Nephron progenitor cell (in vitro differentiated cells): ENCODE data around the gene RXFP1.

Experiments
- DNase-seq: peaks from one replicate; pipeline ENCODE4 v3.0.0; 2021
- H3K27ac Mint-ChIP-seq: 2 replicates; pipeline ENCODE4 v1.8.0; 2021; ENCODE audit warnings: mild to moderate bottlenecking, moderate library complexity, mixed read lengths
- H3K27me3 Mint-ChIP-seq: 2 replicates; pipeline ENCODE4 v1.8.0; 2021; ENCODE audit warnings: mild to moderate bottlenecking, low read depth, mixed read lengths; ENCODE audit not compliant: poor library complexity
- H3K36me3 Mint-ChIP-seq: 2 replicates; pipeline ENCODE4 v1.8.0; 2021; ENCODE audit warnings: low read depth, mixed read lengths
- H3K4me1 Mint-ChIP-seq: 2 replicates; pipeline ENCODE4 v1.8.0; 2021; ENCODE audit warnings: mixed read lengths
- H3K4me3 Mint-ChIP-seq: 2 replicates; pipeline ENCODE4 v1.8.0; 2021; ENCODE audit warnings: mild to moderate bottlenecking, moderate library complexity, mixed read lengths
- H3K9me3 Mint-ChIP-seq: 2 replicates; pipeline ENCODE4 v1.8.0; 2021; ENCODE audit warnings: mild to moderate bottlenecking, moderate library complexity, mixed read lengths
- CTCF ChIP-seq: fragments of 200-600 bp; sonication (generic); IDR thresholded peaks from 2 replicates; pipeline ENCODE4 v1.5.0; 2021; ENCODE audit warnings: antibody characterized with exemption

Gene RXFP1

GRCh38 chr4:158664806-158665205 is 143.1 kb downstream of the RXFP1 start:
- H3K9me3 Mint-ChIP-seq = peaks cover 10% of the 10 kb centered on the region
- H3K4me1 Mint-ChIP-seq = peaks cover 28% of the 10 kb centered on the region
- H3K27ac Mint-ChIP-seq = no peak overlapping the region
- TF ChIP-seq CTCF = no peak
- H3K27me3 Mint-ChIP-seq = no peaks in the 10 kb centered on the region
- H3K4me3 Mint-ChIP-seq = no peak overlapping the region
- peaks cover 51% of the 10 kb centered on the region for H3K36me3 Mint-ChIP-seq
- no peak for DNase-seq

- Mint-ChIP-seq H3K36me3 (peaks cover 51% of the 10 kb centered on the region), H3K27ac (no peak overlapping the region), H3K27me3 (no peaks in the 10 kb centered on the region), H3K9me3 (peaks cover 10% of the 10 kb centered on the region), H3K4me3 (no peak overlapping the region), H3K4me1 (peaks cover 39% of the 10 kb centered on the region)
- TF ChIP-seq CTCF = no peak
- DNase-seq = no peak
These were observed 145.2 kb downstream of the RXFP1 start for GRCh38 chr4:158666892-158667291.

GRCh38 chr4:158667651-158668198 is 146.0 kb downstream of the RXFP1 start:
- Mint-ChIP-seq H3K36me3 (peaks cover 51% of the 10 kb centered on the region), H3K4me1 (peaks cover 45% of the 10 kb centered on the region), H3K27ac (no peak overlapping the region), H3K9me3 (peaks cover 10% of the 10 kb centered on the region), H3K27me3 (no peaks in the 10 kb centered on the region), H3K4me3 (no peak overlapping the region)
- peak; percentile 14 for DNase-seq
- TF ChIP-seq CTCF = peak; percentile 57

GRCh38 chr4:158669310-158669709 is 147.6 kb downstream of the RXFP1 start:
- Mint-ChIP-seq H3K4me3 (peak overlapping the region; percentile 73), H3K27ac (no peak overlapping the region), H3K36me3 (peaks cover 44% of the 10 kb centered on the region), H3K4me1 (peaks cover 39% of the 10 kb centered on the region), H3K27me3 (no peaks in the 10 kb centered on the region), H3K9me3 (peaks cover 9% of the 10 kb centered on the region)
- TF ChIP-seq CTCF = no peak
- DNase-seq = no peak

- no peak for TF ChIP-seq CTCF
- peak; percentile 59 for DNase-seq
- H3K27me3 Mint-ChIP-seq = no peaks in the 10 kb centered on the region
- H3K4me1 Mint-ChIP-seq = peaks cover 39% of the 10 kb centered on the region
- H3K4me3 Mint-ChIP-seq = peak overlapping the region; percentile 98
- H3K9me3 Mint-ChIP-seq = no peaks in the 10 kb centered on the region
- H3K27ac Mint-ChIP-seq = peak overlapping the region; percentile 99
- H3K36me3 Mint-ChIP-seq = peaks cover 26% of the 10 kb centered on the region
These were observed 149.4 kb downstream of the RXFP1 start for GRCh38 chr4:158670975-158671664.

- H3K4me1 Mint-ChIP-seq = peaks cover 39% of the 10 kb centered on the region
- DNase-seq = no peak
- peak within 1 kb of the TSS; percentile 99 for H3K27ac Mint-ChIP-seq
- peak within 1 kb of the TSS; percentile 98 for H3K4me3 Mint-ChIP-seq
- H3K36me3 Mint-ChIP-seq = peaks cover 21% of the 10 kb centered on the region
- H3K9me3 Mint-ChIP-seq = no peaks in the 10 kb centered on the region
- no peak for TF ChIP-seq CTCF
- H3K27me3 Mint-ChIP-seq = no peaks in the 10 kb centered on the region
These were observed 149.9 kb downstream of the RXFP1 start, which contains the start of gene C4orf46 for GRCh38 chr4:158671665-158671914. TSS of gene C4orf46 (minus strand) at chr4:158671887. CDS start at chr4:158671801, 86 bp downstream.
